HCT116 (cell line): ENCODE results near the gene ANXA6. TPM values are rescaled to one million over a fixed set of nuclear protein-coding genes. Genes with fewer than 3 reads are reported as not detected.

Experiments
- ATAC-seq: fragments of 200-7000 bp; cut with Tn5 transposase; 2 replicates; pipeline ENCODE4 v1.9.1; 2020; ENCODE audit warnings: mild to moderate bottlenecking, moderate library complexity
- BruUV-seq: library from RNA; stranded (reverse); fragments of 400-500 nt; replicated peaks from 2 replicates; lab custom pipeline; 2021; lab: Mats Ljungman, UMichigan
- CTCF ChIA-PET: fragments of 300-600 bp; sonication (Branson Sonifier 250); formaldehyde crosslinking; loops from one replicate; lab custom pipeline; 2021; ENCODE audit warnings: antibody characterized with exemption; lab: Charles Lee
- POLR2A ChIA-PET: fragments of 300-600, 350-600 bp; sonication (Branson Sonifier 250); formaldehyde crosslinking; loops from one replicate; lab custom pipeline; 2021; ENCODE audit warnings: antibody characterized with exemption; lab: Charles Lee
- RAD21 ChIA-PET, 2 experiments: fragments of 300-600 bp; sonication (Branson Sonifier 250); formaldehyde crosslinking; loops; one replicate each; lab custom pipeline; 2023; ENCODE audit warnings: low total read pairs in 2 of 2; ENCODE audit not compliant: uncharacterized antibody in 2 of 2, unreplicated experiment in 2 of 2, low non-redundant PET in 1 of 2; lab: Charles Lee
- DNase-seq: peaks from one replicate; pipeline ENCODE4 v3.0.0-alpha.2; 2010; ENCODE audit warnings: low read depth, low spot score
- H2AFZ ChIP-seq: fragments of 200-600 bp; shearing (Covaris generic), sonication (generic); 2 replicates; pipeline ENCODE4 v1.6.1; 2017; ENCODE audit warnings: low read depth, mixed run types, mixed read lengths, antibody characterized with exemption, low read length; ENCODE audit not compliant: poor library complexity, severe bottlenecking
- H3K27ac ChIP-seq: 2 replicates; pipeline ENCODE4 v1.5.1; 2012; ENCODE audit warnings: low read depth, low read length
- H3K27me3 ChIP-seq: fragments of 200-600 bp; sonication (generic); 2 replicates; pipeline ENCODE4 v1.6.1; 2016; ENCODE audit warnings: mixed run types, low read length, mixed read lengths; ENCODE audit not compliant: insufficient read depth
- H3K36me3 ChIP-seq, 2 experiments: fragments of 200-500 bp in 1 of 2; fragments of 200-600 bp in 1 of 2; sonication (Bioruptor generic) in 1 of 2; sonication (generic) in 1 of 2; 2 replicates each; pipeline versions ENCODE4 v1.5.1 to v1.6.1; 2014 to 2016; ENCODE audit warnings: low read length in 2 of 2, inconsistent platforms in 1 of 2, mixed read lengths in 1 of 2, mixed run types in 1 of 2; ENCODE audit not compliant: insufficient read depth in 2 of 2, control insufficient read depth in 1 of 2
- H3K4me1 ChIP-seq, 2 experiments: fragments of 200-600 bp in 1 of 2; sonication (generic) in 1 of 2; 2 replicates each; pipeline versions ENCODE4 v1.5.1 to v1.6.1; 2012 to 2017; ENCODE audit warnings: low read length in 2 of 2, inconsistent platforms in 1 of 2, mild to moderate bottlenecking in 1 of 2, mixed read lengths in 1 of 2, mixed run types in 1 of 2, moderate library complexity in 1 of 2; ENCODE audit not compliant: insufficient read depth in 2 of 2, control insufficient read depth in 1 of 2
- H3K4me2 ChIP-seq: fragments of 200-600 bp; sonication (generic); 2 replicates; pipeline ENCODE4 v1.6.1; 2017; ENCODE audit warnings: mixed run types, low read length, mixed read lengths
- H3K4me3 ChIP-seq, 2 experiments: fragments of 200-600 bp in 1 of 2; sonication (generic) in 1 of 2; replicated peaks in 1 of 2; 2 replicates each; pipeline ENCODE4 v1.5.1; 2011 to 2016; ENCODE audit warnings: low read length in 2 of 2, control low read depth in 1 of 2, low read depth in 1 of 2, mild to moderate bottlenecking in 1 of 2, mixed read lengths in 1 of 2, mixed run types in 1 of 2
- H3K79me2 ChIP-seq: fragments of 200-600 bp; sonication (generic); 2 replicates; pipeline ENCODE4 v1.6.1; 2017; ENCODE audit warnings: mild to moderate bottlenecking, mixed run types, low read length, moderate library complexity, mixed read lengths; ENCODE audit not compliant: insufficient read depth
- H3K9ac ChIP-seq: fragments of 200-600 bp; sonication (generic); 2 replicates; pipeline ENCODE4 v1.6.1; 2016; ENCODE audit warnings: low read length, mixed read lengths
- H3K9me2 ChIP-seq: fragments of 200-600 bp; sonication (generic), shearing (Covaris generic); 2 replicates; pipeline ENCODE4 v1.6.1; 2017; ENCODE audit warnings: mixed run types, mild to moderate bottlenecking, moderate library complexity; ENCODE audit not compliant: insufficient read depth
- H3K9me3 ChIP-seq, 2 experiments: fragments of 200-500 bp in 1 of 2; fragments of 200-600 bp in 1 of 2; sonication (Bioruptor generic) in 1 of 2; sonication (generic) in 1 of 2; 2 replicates each; pipeline ENCODE4 v1.6.1; 2014 to 2017; ENCODE audit warnings: low read length in 2 of 2, mixed read lengths in 2 of 2, inconsistent platforms in 1 of 2, low read depth in 1 of 2, mild to moderate bottlenecking in 1 of 2, mixed run types in 1 of 2, moderate library complexity in 1 of 2; ENCODE audit not compliant: control insufficient read depth in 1 of 2, insufficient read depth in 1 of 2
- H4K20me1 ChIP-seq: fragments of 200-600 bp; sonication (generic), shearing (Covaris generic); 2 replicates; pipeline ENCODE4 v1.6.1; 2017; ENCODE audit warnings: mixed run types, mild to moderate bottlenecking, moderate library complexity; ENCODE audit not compliant: insufficient read depth
- CEBPB ChIP-seq: IDR thresholded peaks from 2 replicates; pipeline ENCODE4 v1.6.1; 2012; ENCODE audit warnings: low read depth
- ELF1 ChIP-seq: IDR thresholded peaks from 2 replicates; pipeline ENCODE4 v1.6.1; 2012; ENCODE audit warnings: low read depth, borderline replicate concordance
- EZH2 ChIP-seq: fragments of 200-600 bp; sonication (generic); IDR thresholded peaks from 2 replicates; pipeline ENCODE4 v1.6.1; 2017; ENCODE audit warnings: antibody characterized with exemption, mixed run types
- JUND ChIP-seq: IDR thresholded peaks from 2 replicates; pipeline ENCODE4 v1.6.1; 2012
- POLR2A ChIP-seq: IDR thresholded peaks from 2 replicates; pipeline ENCODE4 v1.7.0; 2011; ENCODE audit warnings: borderline replicate concordance; ENCODE audit not compliant: insufficient read depth, insufficient read length; ENCODE audit errors: extremely low read depth
- POLR2AphosphoS5 ChIP-seq: IDR thresholded peaks from 2 replicates; pipeline ENCODE4 v1.6.1; 2011; ENCODE audit warnings: mild to moderate bottlenecking, low read depth, low read length, moderate library complexity
- SIN3A ChIP-seq: IDR thresholded peaks from 2 replicates; pipeline ENCODE4 v1.6.1; 2012; ENCODE audit warnings: low read depth
- SP1 ChIP-seq: IDR thresholded peaks from 2 replicates; pipeline ENCODE4 v1.6.1; 2012; ENCODE audit warnings: low read depth
- SRF ChIP-seq: IDR thresholded peaks from 2 replicates; pipeline ENCODE4 v1.6.1; 2012; ENCODE audit warnings: low read depth
- YY1 ChIP-seq: IDR thresholded peaks from 2 replicates; pipeline ENCODE4 v1.6.1; 2011; ENCODE audit warnings: low read length, low read depth, moderate library complexity, mild to moderate bottlenecking; ENCODE audit not compliant: insufficient replicate concordance; ENCODE audit errors: extremely low read depth
- ZFX ChIP-seq: fragments of 450-650 bp; IDR thresholded peaks from 2 replicates; pipeline ENCODE4 v1.6.1; 2017
- ZNF274 ChIP-seq: fragments of 200-500 bp; sonication (Bioruptor generic); IDR thresholded peaks from 2 replicates; pipeline ENCODE4 v1.6.1; 2014; ENCODE audit warnings: mild to moderate bottlenecking, low read depth, low read length, inconsistent platforms
- intact Hi-C: fragments of 100-400 bp; cut with micrococcal nuclease; formaldehyde crosslinking; loops from 2 replicates; pipeline ENCODE4 v1.10.0; 2022
- total RNA-seq: library from RNA; stranded (reverse); gene quantifications from one replicate; pipeline ENCODE4 v1.2.1, GENCODE V29; 2021; ENCODE audit not compliant: unreplicated experiment
- TF ChIP-seq, protein P1 (sequence below): IDR thresholded peaks from 2 replicates; pipeline ENCODE4 v1.6.1; 2012
- TF ChIP-seq, protein P2 (sequence below), 3 experiments: fragments of 200-600 bp in 1 of 3; sonication (generic) in 1 of 3; IDR thresholded peaks in 2 of 3; conservative IDR thresholded peaks in 1 of 3; 2 replicates each; pipeline ENCODE4 v1.5.1; 2012 to 2017; ENCODE audit warnings: low read depth in 2 of 3, low read length in 2 of 3, antibody characterized with exemption in 1 of 3, borderline replicate concordance in 1 of 3, control low read depth in 1 of 3, mild to moderate bottlenecking in 1 of 3, mixed read lengths in 1 of 3, mixed run types in 1 of 3, moderate library complexity in 1 of 3; ENCODE audit not compliant: insufficient read depth in 1 of 3
- TF ChIP-seq, protein P3 (sequence below): IDR thresholded peaks from 2 replicates; pipeline ENCODE4 v1.6.1; 2012

Gene ANXA6
- total RNA-seq, 1 experiment from 2014 or later: 71.9 TPM

DNA sequence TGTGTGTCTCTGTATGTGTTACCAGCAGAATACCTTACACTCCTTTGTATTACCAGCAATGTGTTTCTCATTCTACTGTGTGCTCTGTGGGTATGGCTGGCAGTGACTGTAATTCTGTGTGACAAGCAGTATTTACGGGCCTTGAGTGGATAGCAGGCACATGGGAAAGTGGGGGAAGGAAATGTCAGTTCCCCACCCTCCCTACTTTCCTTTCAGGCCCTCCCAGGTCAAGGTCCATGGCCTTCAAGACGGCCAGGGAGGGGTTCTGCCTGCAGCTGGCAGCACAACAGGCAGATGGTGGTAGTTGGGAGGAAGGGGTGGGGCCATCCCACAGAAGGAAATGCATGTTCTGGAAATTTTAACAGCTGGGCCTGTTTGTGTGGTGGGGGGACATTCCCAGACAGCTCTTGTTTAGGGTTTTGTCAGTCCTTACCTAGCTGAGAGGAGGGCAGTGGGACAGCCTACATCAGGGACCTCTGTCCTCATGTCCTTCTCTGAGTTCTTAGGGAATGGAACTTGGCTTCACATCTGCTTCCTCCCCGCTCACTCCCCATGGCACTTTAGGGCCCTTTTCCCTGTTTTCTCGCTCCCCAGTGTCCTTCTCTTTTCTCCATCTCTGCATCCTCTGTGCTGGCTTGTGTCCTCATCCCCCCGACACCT is 62.1 kb downstream of the ANXA6 start:
- H3K4me2 ChIP-seq: no peak overlapping the region
- DNase-seq: no peak
- BruUV-seq: no TSS peak

More for the DNA sequence above, 62.1 kb downstream of the ANXA6 start:
- POLR2A ChIA-PET: no interaction called here
- Histone ChIP-seq H3K79me2 (no peaks in the 10 kb centered on the region), H3K9ac (no peak overlapping the region), H3K4me1 (peaks cover 0 to 36% of the 10 kb centered on the region in 2 experiments; a peak in 2 of 4 replicates), H3K4me3 (no peak overlapping the region), H3K36me3 (no peaks in the 10 kb centered on the region), H3K27ac (no peak overlapping the region), H2AFZ (no peak overlapping the region), H3K27me3 (no peaks in the 10 kb centered on the region), H3K9me3 (no peaks in the 10 kb centered on the region), H4K20me1 (no peaks in the 10 kb centered on the region), H3K9me2 (no peaks in the 10 kb centered on the region)
- CTCF ChIA-PET: no interaction called here
- no peak for ATAC-seq
- TF ChIP-seq, protein P1, sequence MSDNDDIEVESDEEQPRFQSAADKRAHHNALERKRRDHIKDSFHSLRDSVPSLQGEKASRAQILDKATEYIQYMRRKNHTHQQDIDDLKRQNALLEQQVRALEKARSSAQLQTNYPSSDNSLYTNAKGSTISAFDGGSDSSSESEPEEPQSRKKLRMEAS: no peak
- TF ChIP-seq CEBPB (no peak), JUND (no peak), POLR2A (no peak), YY1 (no peak), ZFX (no peak), ZNF274 (no peak), SIN3A (no peak), SP1 (no peak), POLR2AphosphoS5 (no peak), EZH2 (no peak), ELF1 (no peak), SRF (no peak)
- TF ChIP-seq, protein P2, sequence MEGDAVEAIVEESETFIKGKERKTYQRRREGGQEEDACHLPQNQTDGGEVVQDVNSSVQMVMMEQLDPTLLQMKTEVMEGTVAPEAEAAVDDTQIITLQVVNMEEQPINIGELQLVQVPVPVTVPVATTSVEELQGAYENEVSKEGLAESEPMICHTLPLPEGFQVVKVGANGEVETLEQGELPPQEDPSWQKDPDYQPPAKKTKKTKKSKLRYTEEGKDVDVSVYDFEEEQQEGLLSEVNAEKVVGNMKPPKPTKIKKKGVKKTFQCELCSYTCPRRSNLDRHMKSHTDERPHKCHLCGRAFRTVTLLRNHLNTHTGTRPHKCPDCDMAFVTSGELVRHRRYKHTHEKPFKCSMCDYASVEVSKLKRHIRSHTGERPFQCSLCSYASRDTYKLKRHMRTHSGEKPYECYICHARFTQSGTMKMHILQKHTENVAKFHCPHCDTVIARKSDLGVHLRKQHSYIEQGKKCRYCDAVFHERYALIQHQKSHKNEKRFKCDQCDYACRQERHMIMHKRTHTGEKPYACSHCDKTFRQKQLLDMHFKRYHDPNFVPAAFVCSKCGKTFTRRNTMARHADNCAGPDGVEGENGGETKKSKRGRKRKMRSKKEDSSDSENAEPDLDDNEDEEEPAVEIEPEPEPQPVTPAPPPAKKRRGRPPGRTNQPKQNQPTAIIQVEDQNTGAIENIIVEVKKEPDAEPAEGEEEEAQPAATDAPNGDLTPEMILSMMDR (IDR thresholded peaks at IDR 0.05 in 2 of 3, conservative IDR thresholded peaks at IDR 0.05 in 1 of 3; ENCODE audit: borderline replicate concordance in 1 of 3, insufficient read depth in 1 of 3, low read depth in 2 of 3, low read length in 2 of 3): no peak
- TF ChIP-seq, protein P3, sequence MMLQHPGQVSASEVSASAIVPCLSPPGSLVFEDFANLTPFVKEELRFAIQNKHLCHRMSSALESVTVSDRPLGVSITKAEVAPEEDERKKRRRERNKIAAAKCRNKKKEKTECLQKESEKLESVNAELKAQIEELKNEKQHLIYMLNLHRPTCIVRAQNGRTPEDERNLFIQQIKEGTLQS: no peak
- RAD21 ChIA-PET: no interaction called here
- intact Hi-C loops: no loop called here
